Measurements from ENCODE around the gene DCLRE1C. TPM values are rescaled to one million over a fixed set of nuclear protein-coding genes. Genes with fewer than 3 reads are reported as not detected.

DCLRE1C gene
- total RNA-seq, 4 donors from 2014 or later = 14.9 to 19.2 (median 17.2) TPM

- H3K27ac ChIP-seq = no peak overlapping the region
- 87 to 96% methylated on average over 2 of the region's 2 CpGs for WGBS, 2 donors
- no peaks in the 10 kb centered on the region for H3K4me1 ChIP-seq
- DNase-seq = no peak
- no peak overlapping the region for H3K4me3 ChIP-seq (replicated peaks in 1 of 3)
- H3K36me3 ChIP-seq = peaks cover 37 to 38% of the 10 kb centered on the region in 2 donors
- no peaks in the 10 kb centered on the region for H3K27me3 ChIP-seq
- intact Hi-C loops (cut with DNase I) = no loop called here
- no peaks in the 10 kb centered on the region for H3K9me3 ChIP-seq
- TF ChIP-seq CTCF (IDR thresholded peaks at IDR 0.05) (no peak), POLR2A (IDR thresholded peaks at IDR 0.05) (no peak)
Measured at GRCh38 chr10:14936584-14936983, 17.3 kb downstream of the DCLRE1C start.

GRCh38 chr10:14930610-14931009 is 23.3 kb downstream of the DCLRE1C start:
- peaks cover 51 to 69% of the 10 kb centered on the region in 2 donors for H3K36me3 ChIP-seq

GRCh38 chr10:14926722-14927416 is 27.0 kb downstream of the DCLRE1C start:
- no peak overlapping the region for H3K4me3 ChIP-seq (replicated peaks in 1 of 3)
- intact Hi-C loops (cut with DNase I) = no loop called here
- no peaks in the 10 kb centered on the region for H3K9me3 ChIP-seq
- peaks cover 29 to 41% of the 10 kb centered on the region in 2 donors for H3K36me3 ChIP-seq
- no peak for TF ChIP-seq CTCF (IDR thresholded peaks at IDR 0.05)
- TF ChIP-seq POLR2A (IDR thresholded peaks at IDR 0.05) = no peak
- no peak for DNase-seq
- no peaks in the 10 kb centered on the region for H3K4me1 ChIP-seq
- 90 to 92% methylated on average over 13 of the region's 13 CpGs for WGBS, 2 donors
- H3K27me3 ChIP-seq = no peaks in the 10 kb centered on the region
- no peak overlapping the region for H3K27ac ChIP-seq

More at GRCh38 chr10:14930610-14931009, 23.3 kb downstream of the DCLRE1C start:
- no peak for TF ChIP-seq CTCF (IDR thresholded peaks at IDR 0.05)
- Histone ChIP-seq H3K4me1 (no peaks in the 10 kb centered on the region), H3K4me3 (replicated peaks in 1 of 3) (no peak overlapping the region), H3K27ac (no peak overlapping the region), H3K27me3 (no peaks in the 10 kb centered on the region), H3K9me3 (no peaks in the 10 kb centered on the region)
- DNase-seq = no peak
- intact Hi-C loops (cut with DNase I) = no loop called here
- 96% methylated on average over 10 of the region's 10 CpGs for WGBS, 2 donors

GRCh38 chr10:14926061-14926470 is 27.8 kb downstream of the DCLRE1C start:
- intact Hi-C loops (cut with DNase I) = no loop called here
- no peak for TF ChIP-seq CTCF (IDR thresholded peaks at IDR 0.05)
- TF ChIP-seq POLR2A (IDR thresholded peaks at IDR 0.05) = no peak
- 92 to 98% methylated on average over 8 of the region's 8 CpGs for WGBS, 2 donors
- no peak overlapping the region for H3K27ac ChIP-seq
- no peaks in the 10 kb centered on the region for H3K4me1 ChIP-seq
- no peak for DNase-seq
- no peak overlapping the region for H3K4me3 ChIP-seq (replicated peaks in 1 of 3)
- no peaks in the 10 kb centered on the region for H3K27me3 ChIP-seq
- no peaks in the 10 kb centered on the region for H3K9me3 ChIP-seq
- H3K36me3 ChIP-seq = peaks cover 27 to 38% of the 10 kb centered on the region in 2 donors

- no peak for DNase-seq
- Histone ChIP-seq H3K27me3 (no peaks in the 10 kb centered on the region), H3K4me1 (no peaks in the 10 kb centered on the region), H3K4me3 (replicated peaks in 1 of 3) (no peak overlapping the region), H3K9me3 (no peaks in the 10 kb centered on the region), H3K36me3 (peaks cover 30% of the 10 kb centered on the region in 2 donors), H3K27ac (no peak overlapping the region)
- WGBS, 2 donors = 99% methylated on average over 2 of the region's 2 CpGs
- intact Hi-C loops (cut with DNase I) = no loop called here
- TF ChIP-seq CTCF (IDR thresholded peaks at IDR 0.05) = no peak
- TF ChIP-seq POLR2A (IDR thresholded peaks at IDR 0.05) = no peak
Measured at GRCh38 chr10:14925268-14925667, 28.6 kb downstream of the DCLRE1C start.
